Chondrocyte (in vitro differentiated cells): ENCODE measurements around the gene DPYD. TPM values are rescaled to one million over a fixed set of nuclear protein-coding genes. Genes with fewer than 3 reads are reported as not detected.

Source experiments
- DNase-seq: peaks from one replicate; pipeline ENCODE4 v3.0.0; 2021; ENCODE audit warnings: mixed read lengths, low spot score
- H3K27ac Mint-ChIP-seq: one replicate; pipeline ENCODE4 v1.8.0; 2021; ENCODE audit warnings: mild to moderate bottlenecking, moderate library complexity, mixed read lengths; ENCODE audit not compliant: unreplicated experiment
- H3K27me3 Mint-ChIP-seq: 2 replicates; pipeline ENCODE4 v1.8.0; 2021; ENCODE audit warnings: low read depth, mixed read lengths
- H3K36me3 Mint-ChIP-seq: 2 replicates; pipeline ENCODE4 v1.8.0; 2021; ENCODE audit warnings: low read depth, mixed read lengths
- H3K4me1 Mint-ChIP-seq: 2 replicates; pipeline ENCODE4 v1.8.0; 2021; ENCODE audit warnings: low read depth, mild to moderate bottlenecking, mixed read lengths
- H3K4me3 Mint-ChIP-seq: one replicate; pipeline ENCODE4 v1.8.0; 2021; ENCODE audit warnings: mild to moderate bottlenecking, moderate library complexity, mixed read lengths; ENCODE audit not compliant: unreplicated experiment
- H3K9me3 Mint-ChIP-seq: 2 replicates; pipeline ENCODE4 v1.8.0; 2021; ENCODE audit warnings: low read depth, mixed read lengths
- CTCF ChIP-seq: fragments of 200-600 bp; sonication (generic); IDR thresholded peaks from 2 replicates; pipeline ENCODE4 v1.5.0; 2021; ENCODE audit warnings: antibody characterized with exemption, mild to moderate bottlenecking, moderate library complexity
- total RNA-seq: library from RNA; stranded (reverse); gene quantifications from 3 replicates; pipeline ENCODE4 v1.2.1, GENCODE V29; 2021

Gene DPYD
- total RNA-seq, 1 donor from 2014 or later = 5.3 TPM

GRCh38 chr1:97581614-97582051 lies 339.2 kb downstream of the DPYD start:
- Mint-ChIP-seq H3K27me3 (no peaks in the 10 kb centered on the region), H3K9me3 (no peaks in the 10 kb centered on the region), H3K27ac (no peak overlapping the region), H3K4me1 (peaks cover 10% of the 10 kb centered on the region), H3K4me3 (no peak overlapping the region), H3K36me3 (no peaks in the 10 kb centered on the region)
- TF ChIP-seq CTCF = no peak
- DNase-seq = no peak

- H3K36me3 Mint-ChIP-seq = no peaks in the 10 kb centered on the region
- no peaks in the 10 kb centered on the region for H3K9me3 Mint-ChIP-seq
- H3K4me1 Mint-ChIP-seq = peaks cover 27% of the 10 kb centered on the region
- no peak for DNase-seq
- no peaks in the 10 kb centered on the region for H3K27me3 Mint-ChIP-seq
- no peak overlapping the region for H3K4me3 Mint-ChIP-seq
- H3K27ac Mint-ChIP-seq = no peak overlapping the region
- no peak for TF ChIP-seq CTCF
Measured at GRCh38 chr1:97577613-97578012, 343.2 kb downstream of the DPYD start.

- no peak for TF ChIP-seq CTCF
- no peak overlapping the region for H3K4me3 Mint-ChIP-seq
- no peak for DNase-seq
Measured at GRCh38 chr1:97573553-97573952, 347.3 kb downstream of the DPYD start.

GRCh38 chr1:97572561-97572960 lies 348.3 kb downstream of the DPYD start:
- no peak for DNase-seq
- Mint-ChIP-seq H3K27me3 (no peaks in the 10 kb centered on the region), H3K4me1 (peaks cover 40% of the 10 kb centered on the region), H3K4me3 (no peak overlapping the region), H3K36me3 (no peaks in the 10 kb centered on the region), H3K9me3 (no peaks in the 10 kb centered on the region), H3K27ac (no peak overlapping the region)
- no peak for TF ChIP-seq CTCF

More at GRCh38 chr1:97573553-97573952, 347.3 kb downstream of the DPYD start:
- no peaks in the 10 kb centered on the region for H3K36me3 Mint-ChIP-seq
- H3K9me3 Mint-ChIP-seq = no peaks in the 10 kb centered on the region
- H3K27ac Mint-ChIP-seq = peak overlapping the region; percentile 25
- H3K27me3 Mint-ChIP-seq = no peaks in the 10 kb centered on the region
- peaks cover 40% of the 10 kb centered on the region for H3K4me1 Mint-ChIP-seq

- DNase-seq = no peak
- H3K4me1 Mint-ChIP-seq = peaks cover 40% of the 10 kb centered on the region
- no peaks in the 10 kb centered on the region for H3K9me3 Mint-ChIP-seq
- TF ChIP-seq CTCF = no peak
- peak overlapping the region; percentile 38 for H3K27ac Mint-ChIP-seq
- H3K27me3 Mint-ChIP-seq = no peaks in the 10 kb centered on the region
- no peaks in the 10 kb centered on the region for H3K36me3 Mint-ChIP-seq
- H3K4me3 Mint-ChIP-seq = no peak overlapping the region
Measured at GRCh38 chr1:97571760-97572159, 349.1 kb downstream of the DPYD start.
